PFSK-1 (cell line): Measurements from ENCODE around the gene AZGP1.

Experiments used
- FOXP2 ChIP-seq: optimal IDR thresholded peaks from 2 replicates; pipeline ENCODE3; 2011; ENCODE audit warnings: borderline replicate concordance, control low read depth, inconsistent platforms; ENCODE audit not compliant: insufficient read depth; ENCODE audit errors: extremely low read length, extremely low read depth
- POLR2AphosphoS5 ChIP-seq: IDR thresholded peaks from 2 replicates; pipeline ENCODE4 v1.6.1; 2012; ENCODE audit warnings: low read depth, mild to moderate bottlenecking, control low read depth, low read length, moderate library complexity
- REST ChIP-seq, 2 experiments: IDR thresholded peaks; 2 replicates each; pipeline versions ENCODE4 v1.6.1 to v1.8.0; 2011 to 2012; ENCODE audit warnings: low read depth in 2 of 2, low read length in 2 of 2, control low read depth in 1 of 2, inconsistent platforms in 1 of 2, mild to moderate bottlenecking in 1 of 2, moderate library complexity in 1 of 2; ENCODE audit not compliant: insufficient read depth in 1 of 2
- SIN3A ChIP-seq: IDR thresholded peaks from 2 replicates; pipeline ENCODE4 v1.6.1; 2012; ENCODE audit warnings: mild to moderate bottlenecking, low read length, moderate library complexity, borderline replicate concordance; ENCODE audit not compliant: insufficient read depth
- TAF1 ChIP-seq: IDR thresholded peaks from 2 replicates; pipeline ENCODE4 v1.6.1; 2012; ENCODE audit warnings: low read length, control low read depth, borderline replicate concordance; ENCODE audit not compliant: insufficient read depth

GRCh38 chr7:99930376-99930775 is 45.5 kb downstream of the AZGP1 start:
- no peak for TF ChIP-seq SIN3A
- no peak for TF ChIP-seq REST (IDR thresholded peaks at IDR 0.05; ENCODE audit: insufficient read depth in 1 of 2, low read depth in 2 of 2, low read length in 2 of 2)
- no peak for TF ChIP-seq TAF1
- no peak for TF ChIP-seq POLR2AphosphoS5
- TF ChIP-seq FOXP2, result no peak
